ENCODE measurements around the gene VWC2.

DNA sequence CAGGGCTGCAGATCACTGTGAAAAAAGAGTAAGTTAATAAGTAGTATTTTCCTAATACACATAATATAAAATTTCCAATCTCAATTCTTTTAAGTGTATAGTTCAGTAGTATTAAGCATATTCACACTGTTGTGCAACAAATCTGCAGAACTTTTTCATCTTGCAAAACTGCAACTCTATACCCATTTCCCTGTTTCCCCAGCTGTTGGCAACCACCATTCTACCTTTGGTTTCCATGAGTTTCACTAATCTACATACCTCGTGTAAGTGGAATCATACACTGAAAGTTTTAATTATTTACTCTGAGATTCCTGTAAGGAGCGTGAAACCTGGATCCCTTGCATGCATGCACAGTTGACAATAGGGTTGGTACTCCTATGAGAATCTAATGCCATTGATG is 164.2 kb downstream of the VWC2 start:
- TF ChIP-seq, protein P1, sequence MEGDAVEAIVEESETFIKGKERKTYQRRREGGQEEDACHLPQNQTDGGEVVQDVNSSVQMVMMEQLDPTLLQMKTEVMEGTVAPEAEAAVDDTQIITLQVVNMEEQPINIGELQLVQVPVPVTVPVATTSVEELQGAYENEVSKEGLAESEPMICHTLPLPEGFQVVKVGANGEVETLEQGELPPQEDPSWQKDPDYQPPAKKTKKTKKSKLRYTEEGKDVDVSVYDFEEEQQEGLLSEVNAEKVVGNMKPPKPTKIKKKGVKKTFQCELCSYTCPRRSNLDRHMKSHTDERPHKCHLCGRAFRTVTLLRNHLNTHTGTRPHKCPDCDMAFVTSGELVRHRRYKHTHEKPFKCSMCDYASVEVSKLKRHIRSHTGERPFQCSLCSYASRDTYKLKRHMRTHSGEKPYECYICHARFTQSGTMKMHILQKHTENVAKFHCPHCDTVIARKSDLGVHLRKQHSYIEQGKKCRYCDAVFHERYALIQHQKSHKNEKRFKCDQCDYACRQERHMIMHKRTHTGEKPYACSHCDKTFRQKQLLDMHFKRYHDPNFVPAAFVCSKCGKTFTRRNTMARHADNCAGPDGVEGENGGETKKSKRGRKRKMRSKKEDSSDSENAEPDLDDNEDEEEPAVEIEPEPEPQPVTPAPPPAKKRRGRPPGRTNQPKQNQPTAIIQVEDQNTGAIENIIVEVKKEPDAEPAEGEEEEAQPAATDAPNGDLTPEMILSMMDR (IDR thresholded peaks at IDR 0.05): no peak
- TF ChIP-seq POLR2A (IDR thresholded peaks at IDR 0.05): no peak
- TF ChIP-seq POLR2AphosphoS5 (IDR thresholded peaks at IDR 0.05; ENCODE audit: insufficient read depth in 1 of 2, low read depth in 1 of 2): no peak
